ENCODE data around the gene ST7. TPM values are rescaled to one million over a fixed set of nuclear protein-coding genes. Genes with fewer than 3 reads are reported as not detected.

Gene ST7
- total and polyA plus RNA-seq, 5 donors from 2014 or later = 7.3 to 15.5 (median 9.9) TPM

- no peak for ATAC-seq (ENCODE audit: low read depth in 2 of 2)
- Mint-ChIP-seq H3K27me3 (no peaks in the 10 kb centered on the region), H3K27ac (no peak overlapping the region), H3K36me3 (no peaks in the 10 kb centered on the region), H3K4me1 (peaks cover 25 to 50% (median 31%) of the 10 kb centered on the region in 4 donors), H3K4me3 (no peak overlapping the region), H3K9me3 (no peaks in the 10 kb centered on the region)
- Histone ChIP-seq H3K4me1 (ENCODE audit: control insufficient read depth, insufficient read depth, low read length, poor library complexity, severe bottlenecking) (peaks cover 13% of the 10 kb centered on the region), H3K36me3 (ENCODE audit: control insufficient read depth, insufficient read depth, low read length) (no peaks in the 10 kb centered on the region), H3K9me3 (ENCODE audit: control insufficient read depth in 2 of 2, low read length in 2 of 2) (no peaks in the 10 kb centered on the region), H3K27ac (ENCODE audit: insufficient read depth, low read length, poor library complexity, severe bottlenecking) (no peak overlapping the region), H3K4me3 (ENCODE audit: low read depth, low read length) (no peak overlapping the region), H3K27me3 (ENCODE audit: control insufficient read depth, insufficient read depth, low read length) (no peaks in the 10 kb centered on the region)
- DNase-seq = no peak
These were observed 66.0 kb downstream of the ST7 start for GRCh38 chr7:117019287-117019686.

DNA sequence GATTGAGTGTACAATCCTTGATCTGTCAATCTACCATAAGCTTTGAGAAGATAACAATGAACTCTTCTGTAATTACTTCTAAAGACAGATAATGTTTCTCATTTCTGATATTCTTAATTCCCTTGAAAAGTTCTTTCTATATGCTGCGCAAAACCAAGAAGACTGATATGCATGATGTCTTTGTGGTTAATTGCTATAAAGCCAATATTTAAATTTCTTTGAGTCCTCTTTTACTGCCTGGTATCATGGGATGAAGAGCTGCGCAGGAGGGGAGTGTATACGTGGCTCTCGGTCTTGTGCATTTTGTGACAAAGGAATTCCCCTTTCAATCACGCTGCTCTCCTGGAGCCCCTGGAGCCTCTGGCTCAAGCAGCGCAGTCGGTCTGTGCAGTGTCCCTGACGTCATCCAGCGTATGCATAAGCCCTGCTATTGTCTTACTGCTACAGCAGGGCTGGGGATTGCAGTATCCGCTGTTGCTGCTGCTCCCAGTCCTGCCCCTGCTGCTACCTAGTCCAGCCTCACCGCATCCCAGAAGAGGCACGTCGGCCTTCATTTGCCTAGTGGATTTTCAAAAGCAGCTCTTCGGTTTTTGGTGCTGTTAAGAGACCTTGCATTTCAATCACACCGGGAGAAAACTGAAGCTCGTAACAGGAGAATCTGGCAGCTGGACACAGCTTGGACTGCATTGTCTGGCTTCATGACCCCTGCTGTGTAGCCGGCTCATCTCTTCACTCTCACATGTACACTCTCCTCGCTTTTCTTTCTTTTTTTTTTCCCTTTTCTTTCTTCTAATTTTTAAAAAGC, 66.7 kb downstream of the ST7 start:
- Histone ChIP-seq H3K36me3 (ENCODE audit: control insufficient read depth, insufficient read depth, low read length) (no peaks in the 10 kb centered on the region), H3K9me3 (ENCODE audit: control insufficient read depth in 2 of 2, low read length in 2 of 2) (no peaks in the 10 kb centered on the region), H3K27ac (ENCODE audit: insufficient read depth, low read length, poor library complexity, severe bottlenecking) (no peak overlapping the region), H3K27me3 (ENCODE audit: control insufficient read depth, insufficient read depth, low read length) (no peaks in the 10 kb centered on the region), H3K4me3 (ENCODE audit: low read depth, low read length) (no peak overlapping the region), H3K4me1 (ENCODE audit: control insufficient read depth, insufficient read depth, low read length, poor library complexity, severe bottlenecking) (peaks cover 13% of the 10 kb centered on the region)
- Mint-ChIP-seq H3K36me3 (no peaks in the 10 kb centered on the region), H3K4me1 (peaks cover 25 to 52% (median 33%) of the 10 kb centered on the region in 4 donors), H3K27me3 (no peaks in the 10 kb centered on the region), H3K9me3 (no peaks in the 10 kb centered on the region), H3K27ac (no peak overlapping the region), H3K4me3 (no peak overlapping the region)
- no peak for DNase-seq
- ATAC-seq (ENCODE audit: low read depth in 2 of 2) = no peak

DNA sequence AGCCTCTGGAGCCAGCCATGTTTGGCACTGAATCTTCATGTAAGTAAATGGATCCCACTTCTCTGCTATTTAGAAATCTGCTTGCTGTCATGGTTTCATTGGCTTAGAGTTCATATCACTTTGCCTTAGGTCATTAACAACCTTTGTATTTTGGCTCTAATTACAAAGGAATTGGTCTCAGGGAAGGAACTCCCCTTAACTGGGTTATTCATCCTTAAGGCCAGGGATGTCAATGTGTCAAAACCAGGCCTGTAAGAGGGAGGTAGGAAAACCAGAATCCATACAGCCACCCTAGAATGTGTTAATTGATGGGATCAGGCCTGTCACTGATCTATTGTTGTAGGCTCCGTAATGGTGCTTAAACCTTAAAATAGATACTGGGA, 67.3 kb downstream of the ST7 start:
- Mint-ChIP-seq H3K27ac (no peak overlapping the region), H3K4me3 (no peak overlapping the region), H3K27me3 (no peaks in the 10 kb centered on the region), H3K9me3 (no peaks in the 10 kb centered on the region), H3K4me1 (peaks cover 19 to 46% (median 30%) of the 10 kb centered on the region in 4 donors), H3K36me3 (no peaks in the 10 kb centered on the region)
- H3K36me3 ChIP-seq (ENCODE audit: control insufficient read depth, insufficient read depth, low read length) = no peaks in the 10 kb centered on the region
- H3K9me3 ChIP-seq (ENCODE audit: control insufficient read depth in 2 of 2, low read length in 2 of 2) = no peaks in the 10 kb centered on the region
- ATAC-seq (ENCODE audit: low read depth in 2 of 2) (no peak), DNase-seq (no peak)
- H3K4me3 ChIP-seq (ENCODE audit: low read depth, low read length) = no peak overlapping the region
- H3K27ac ChIP-seq (ENCODE audit: insufficient read depth, low read length, poor library complexity, severe bottlenecking) = no peak overlapping the region
- H3K27me3 ChIP-seq (ENCODE audit: control insufficient read depth, insufficient read depth, low read length) = no peaks in the 10 kb centered on the region
- H3K4me1 ChIP-seq (ENCODE audit: control insufficient read depth, insufficient read depth, low read length, poor library complexity, severe bottlenecking) = peaks cover 11% of the 10 kb centered on the region

- H3K27ac ChIP-seq (ENCODE audit: insufficient read depth, low read length, poor library complexity, severe bottlenecking) = no peak overlapping the region
- no peaks in the 10 kb centered on the region for H3K36me3 Mint-ChIP-seq
- no peaks in the 10 kb centered on the region for H3K27me3 Mint-ChIP-seq
- no peaks in the 10 kb centered on the region for H3K27me3 ChIP-seq (ENCODE audit: control insufficient read depth, insufficient read depth, low read length)
- H3K4me3 Mint-ChIP-seq = no peak overlapping the region
- DNase-seq (no peak), ATAC-seq (ENCODE audit: low read depth in 2 of 2) (no peak)
- H3K4me1 Mint-ChIP-seq = peaks cover 14 to 40% (median 27%) of the 10 kb centered on the region in 4 donors
- H3K9me3 ChIP-seq (ENCODE audit: control insufficient read depth in 2 of 2, low read length in 2 of 2) = no peaks in the 10 kb centered on the region
- no peaks in the 10 kb centered on the region for H3K36me3 ChIP-seq (ENCODE audit: control insufficient read depth, insufficient read depth, low read length)
- peaks cover 6% of the 10 kb centered on the region for H3K4me1 ChIP-seq (ENCODE audit: control insufficient read depth, insufficient read depth, low read length, poor library complexity, severe bottlenecking)
- H3K9me3 Mint-ChIP-seq = no peaks in the 10 kb centered on the region
- no peak overlapping the region for H3K4me3 ChIP-seq (ENCODE audit: low read depth, low read length)
- no peak overlapping the region for H3K27ac Mint-ChIP-seq
These were observed 68.1 kb downstream of the ST7 start for GRCh38 chr7:117021366-117021765.

DNA sequence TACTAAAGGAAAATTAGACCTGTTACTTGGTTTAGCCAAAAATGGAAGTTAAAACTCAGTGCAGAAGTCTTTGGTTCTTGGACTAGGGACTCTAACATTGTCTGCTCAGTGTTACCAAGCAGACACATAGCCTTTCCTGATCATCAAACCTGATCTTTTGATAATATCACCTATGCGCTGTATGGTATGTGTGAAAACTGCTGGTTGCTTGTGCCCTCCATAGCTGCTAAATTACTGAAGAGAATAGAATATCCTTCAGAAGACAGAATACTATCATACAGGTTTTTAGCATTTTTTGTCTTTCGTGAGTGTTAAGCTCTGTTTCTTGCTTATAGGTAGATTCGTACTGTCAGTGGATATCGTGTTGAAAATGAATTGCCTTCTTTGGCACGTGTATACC, 68.7 kb downstream of the ST7 start:
- no peak overlapping the region for H3K27ac Mint-ChIP-seq
- H3K27me3 Mint-ChIP-seq = no peaks in the 10 kb centered on the region
- H3K9me3 Mint-ChIP-seq = peaks cover 0 to 2% (median 0%) of the 10 kb centered on the region in 7 donors
- H3K4me1 ChIP-seq (ENCODE audit: control insufficient read depth, insufficient read depth, low read length, poor library complexity, severe bottlenecking) = peaks cover 3% of the 10 kb centered on the region
- H3K9me3 ChIP-seq (ENCODE audit: control insufficient read depth in 2 of 2, low read length in 2 of 2) = no peaks in the 10 kb centered on the region
- H3K4me1 Mint-ChIP-seq = peaks cover 11 to 35% (median 23%) of the 10 kb centered on the region in 4 donors
- H3K27me3 ChIP-seq (ENCODE audit: control insufficient read depth, insufficient read depth, low read length) = no peaks in the 10 kb centered on the region
- H3K4me3 ChIP-seq (ENCODE audit: low read depth, low read length) = no peak overlapping the region
- DNase-seq (no peak), ATAC-seq (ENCODE audit: low read depth in 2 of 2) (no peak)
- no peak overlapping the region for H3K4me3 Mint-ChIP-seq
- H3K36me3 ChIP-seq (ENCODE audit: control insufficient read depth, insufficient read depth, low read length) = no peaks in the 10 kb centered on the region
- no peak overlapping the region for H3K27ac ChIP-seq (ENCODE audit: insufficient read depth, low read length, poor library complexity, severe bottlenecking)
- H3K36me3 Mint-ChIP-seq = no peaks in the 10 kb centered on the region

DNA sequence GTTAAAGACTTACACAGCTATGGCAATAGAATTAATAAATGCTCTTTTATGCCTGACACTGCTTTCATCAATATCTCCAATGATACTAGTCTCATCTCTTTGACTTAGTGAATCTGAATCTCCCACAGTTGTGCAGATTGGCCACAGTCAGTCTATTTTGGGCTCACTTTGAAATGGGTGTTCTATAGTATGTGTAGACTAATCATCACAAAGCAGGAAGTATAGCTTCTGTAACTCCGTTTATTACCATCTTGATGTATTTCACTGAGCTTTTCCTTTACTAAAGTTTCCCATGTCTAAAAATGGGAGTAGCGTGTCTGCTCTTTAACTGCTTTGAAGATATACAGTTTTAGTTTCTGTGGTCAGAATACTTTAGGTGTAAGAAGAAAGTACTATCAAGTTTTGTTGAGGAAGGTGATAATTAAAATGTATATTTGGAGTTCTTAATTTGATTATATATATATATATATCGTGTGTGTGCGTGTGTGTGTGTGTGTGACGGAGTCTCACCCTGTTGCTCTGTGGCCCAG, 70.1 kb downstream of the ST7 start:
- no peak overlapping the region for H3K27ac ChIP-seq (ENCODE audit: insufficient read depth, low read length, poor library complexity, severe bottlenecking)
- Mint-ChIP-seq H3K27me3 (no peaks in the 10 kb centered on the region), H3K9me3 (peaks cover 0 to 4% (median 0%) of the 10 kb centered on the region in 7 donors), H3K27ac (peak overlapping the region in 1 of 3 donors; percentile 21), H3K4me3 (no peak overlapping the region), H3K4me1 (peaks cover 9 to 25% (median 15%) of the 10 kb centered on the region in 4 donors), H3K36me3 (peaks cover 3% of the 10 kb centered on the region)
- H3K27me3 ChIP-seq (ENCODE audit: control insufficient read depth, insufficient read depth, low read length) = no peaks in the 10 kb centered on the region
- no peaks in the 10 kb centered on the region for H3K4me1 ChIP-seq (ENCODE audit: control insufficient read depth, insufficient read depth, low read length, poor library complexity, severe bottlenecking)
- no peak for DNase-seq
- no peaks in the 10 kb centered on the region for H3K36me3 ChIP-seq (ENCODE audit: control insufficient read depth, insufficient read depth, low read length)
- no peak overlapping the region for H3K4me3 ChIP-seq (ENCODE audit: low read depth, low read length)
- no peak for ATAC-seq (ENCODE audit: low read depth in 2 of 2)
- no peaks in the 10 kb centered on the region for H3K9me3 ChIP-seq (ENCODE audit: control insufficient read depth in 2 of 2, low read length in 2 of 2)

DNA sequence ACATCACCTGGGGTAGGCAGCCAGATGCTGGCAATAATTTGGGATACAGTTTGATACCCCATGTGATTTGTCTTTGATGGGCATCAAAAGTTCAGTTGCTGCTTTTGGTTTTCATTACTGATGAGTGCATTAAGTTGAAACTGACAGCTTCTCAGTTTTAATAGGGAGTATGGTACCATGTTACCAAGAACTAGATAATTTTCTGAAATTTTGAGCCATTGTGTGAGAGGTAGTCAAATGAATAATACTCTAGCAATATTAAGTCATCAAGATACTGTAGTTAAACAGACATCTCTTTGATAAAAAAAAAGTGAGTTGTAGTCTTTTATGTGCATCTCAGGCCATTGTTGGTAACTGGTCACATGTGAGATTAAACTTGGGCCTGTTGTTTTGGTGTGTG, 71.5 kb downstream of the ST7 start:
- Mint-ChIP-seq H3K27ac (no peak overlapping the region), H3K36me3 (peaks cover 3% of the 10 kb centered on the region), H3K27me3 (no peaks in the 10 kb centered on the region), H3K9me3 (peaks cover 0 to 4% (median 2%) of the 10 kb centered on the region in 7 donors), H3K4me3 (no peak overlapping the region), H3K4me1 (peaks cover 8 to 20% (median 12%) of the 10 kb centered on the region in 4 donors)
- H3K36me3 ChIP-seq (ENCODE audit: control insufficient read depth, insufficient read depth, low read length) = no peaks in the 10 kb centered on the region
- no peak overlapping the region for H3K4me3 ChIP-seq (ENCODE audit: low read depth, low read length)
- no peaks in the 10 kb centered on the region for H3K9me3 ChIP-seq (ENCODE audit: control insufficient read depth in 2 of 2, low read length in 2 of 2)
- ATAC-seq (ENCODE audit: low read depth in 2 of 2) (no peak), DNase-seq (no peak)
- no peaks in the 10 kb centered on the region for H3K4me1 ChIP-seq (ENCODE audit: control insufficient read depth, insufficient read depth, low read length, poor library complexity, severe bottlenecking)
- H3K27me3 ChIP-seq (ENCODE audit: control insufficient read depth, insufficient read depth, low read length) = no peaks in the 10 kb centered on the region
- H3K27ac ChIP-seq (ENCODE audit: insufficient read depth, low read length, poor library complexity, severe bottlenecking) = no peak overlapping the region

DNA sequence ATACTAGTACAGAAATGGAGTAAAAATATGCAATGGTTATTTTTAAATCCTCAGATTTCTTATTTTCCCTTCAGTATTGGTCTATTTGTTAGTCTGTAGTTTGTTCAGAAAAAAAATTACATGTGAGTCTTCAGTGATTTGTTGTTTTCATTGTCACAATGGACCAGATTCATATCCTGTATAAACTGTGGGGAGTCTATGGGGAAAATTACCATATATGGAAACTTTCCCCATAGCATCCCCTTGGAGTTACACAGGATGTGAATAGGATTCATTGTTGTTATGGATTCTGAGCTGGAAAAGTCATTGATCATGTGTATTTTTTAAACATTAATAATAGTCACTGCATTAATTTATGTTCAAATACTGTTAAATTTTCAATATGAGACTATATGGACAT, 72.6 kb downstream of the ST7 start:
- H3K4me1 Mint-ChIP-seq = peaks cover 8 to 20% (median 12%) of the 10 kb centered on the region in 4 donors
- Histone ChIP-seq H3K4me1 (ENCODE audit: control insufficient read depth, insufficient read depth, low read length, poor library complexity, severe bottlenecking) (no peaks in the 10 kb centered on the region), H3K27me3 (ENCODE audit: control insufficient read depth, insufficient read depth, low read length) (no peaks in the 10 kb centered on the region), H3K36me3 (ENCODE audit: control insufficient read depth, insufficient read depth, low read length) (no peaks in the 10 kb centered on the region), H3K9me3 (ENCODE audit: control insufficient read depth in 2 of 2, low read length in 2 of 2) (no peaks in the 10 kb centered on the region), H3K4me3 (ENCODE audit: low read depth, low read length) (no peak overlapping the region), H3K27ac (ENCODE audit: insufficient read depth, low read length, poor library complexity, severe bottlenecking) (no peak overlapping the region)
- no peaks in the 10 kb centered on the region for H3K27me3 Mint-ChIP-seq
- ATAC-seq (ENCODE audit: low read depth in 2 of 2) (no peak), DNase-seq (no peak)
- peaks cover 3% of the 10 kb centered on the region for H3K36me3 Mint-ChIP-seq
- no peak overlapping the region for H3K4me3 Mint-ChIP-seq
- H3K27ac Mint-ChIP-seq = no peak overlapping the region
- H3K9me3 Mint-ChIP-seq = peaks cover 0 to 8% (median 2%) of the 10 kb centered on the region in 7 donors

Data from CD4-positive, CD25-positive, alpha-beta regulatory T cell (primary cell).